ENCODE measurements around the gene VSX1. TPM values are rescaled to one million over a fixed set of nuclear protein-coding genes. Genes with fewer than 3 reads are reported as not detected.

VSX1 gene
- total and polyA plus RNA-seq, 11 donors = 0.19 to 0.96 (median 0.49) TPM; not detected in 5

DNA sequence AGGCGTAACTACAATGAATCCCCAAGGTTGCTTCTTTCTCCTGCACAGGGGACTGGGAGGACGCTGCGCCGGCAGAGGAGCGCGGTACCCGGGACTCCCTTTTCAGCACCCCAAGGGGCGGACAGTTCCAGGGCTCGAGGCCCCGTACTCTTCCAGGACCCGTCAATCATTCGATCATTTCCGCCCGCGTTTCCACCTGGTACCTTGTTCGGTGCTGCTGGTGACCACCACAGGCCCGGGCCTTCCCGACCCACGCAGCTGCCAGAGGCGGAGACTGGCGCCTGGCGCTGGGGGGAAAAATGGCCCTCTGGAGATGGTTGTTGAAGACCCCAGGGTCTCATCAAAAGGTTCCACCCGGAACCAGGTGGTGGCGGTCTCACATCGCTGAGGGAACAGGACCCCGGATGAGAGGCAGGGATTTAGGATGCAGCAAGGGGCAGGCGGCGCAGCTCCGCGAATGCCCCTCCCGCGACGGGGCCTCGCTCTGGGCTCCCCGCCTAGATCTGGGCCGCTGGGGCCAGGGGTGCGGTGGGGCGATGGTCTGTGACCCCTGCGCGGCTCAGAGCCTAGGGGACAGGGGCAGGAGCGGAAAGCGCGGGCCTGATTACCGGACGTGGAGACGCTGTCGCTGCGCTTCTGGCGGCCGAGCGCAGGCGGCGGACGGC lies 744 bp downstream of the VSX1 start:
- peak overlapping the region in 1 of 12 donors; percentile 17 for H3K4me3 ChIP-seq
- peaks cover 45 to 96% (median 64%) of the 10 kb centered on the region in 9 donors for H3K27me3 ChIP-seq
- ATAC-seq (peak in 3 of 4 donors; percentile 39 to 54 (median 52)), DNase-seq (no peak)
- H3K4me1 ChIP-seq = peaks cover 0 to 47% (median 27%) of the 10 kb centered on the region in 12 donors
- intact Hi-C loops (cut with DNase I) = loop anchor here in 4 of 10 donors (5.0 kb wide), 2 partner anchors 96 to 166 kb away; partner anchors contain the start of gene PYGB (in 1 of the 4)
- H3K9me3 ChIP-seq = no peaks in the 10 kb centered on the region
- H3K27ac ChIP-seq = no peak overlapping the region
- H3K36me3 ChIP-seq = no peaks in the 10 kb centered on the region
- 3 to 5% (median 4%) methylated on average over 28 to 54 of the region's 54 CpGs for WGBS, 4 donors
- no peak for TF ChIP-seq POLR2A (IDR thresholded peaks at IDR 0.05)
- TF ChIP-seq, protein P1, sequence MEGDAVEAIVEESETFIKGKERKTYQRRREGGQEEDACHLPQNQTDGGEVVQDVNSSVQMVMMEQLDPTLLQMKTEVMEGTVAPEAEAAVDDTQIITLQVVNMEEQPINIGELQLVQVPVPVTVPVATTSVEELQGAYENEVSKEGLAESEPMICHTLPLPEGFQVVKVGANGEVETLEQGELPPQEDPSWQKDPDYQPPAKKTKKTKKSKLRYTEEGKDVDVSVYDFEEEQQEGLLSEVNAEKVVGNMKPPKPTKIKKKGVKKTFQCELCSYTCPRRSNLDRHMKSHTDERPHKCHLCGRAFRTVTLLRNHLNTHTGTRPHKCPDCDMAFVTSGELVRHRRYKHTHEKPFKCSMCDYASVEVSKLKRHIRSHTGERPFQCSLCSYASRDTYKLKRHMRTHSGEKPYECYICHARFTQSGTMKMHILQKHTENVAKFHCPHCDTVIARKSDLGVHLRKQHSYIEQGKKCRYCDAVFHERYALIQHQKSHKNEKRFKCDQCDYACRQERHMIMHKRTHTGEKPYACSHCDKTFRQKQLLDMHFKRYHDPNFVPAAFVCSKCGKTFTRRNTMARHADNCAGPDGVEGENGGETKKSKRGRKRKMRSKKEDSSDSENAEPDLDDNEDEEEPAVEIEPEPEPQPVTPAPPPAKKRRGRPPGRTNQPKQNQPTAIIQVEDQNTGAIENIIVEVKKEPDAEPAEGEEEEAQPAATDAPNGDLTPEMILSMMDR (IDR thresholded peaks at IDR 0.05) = no peak

DNA sequence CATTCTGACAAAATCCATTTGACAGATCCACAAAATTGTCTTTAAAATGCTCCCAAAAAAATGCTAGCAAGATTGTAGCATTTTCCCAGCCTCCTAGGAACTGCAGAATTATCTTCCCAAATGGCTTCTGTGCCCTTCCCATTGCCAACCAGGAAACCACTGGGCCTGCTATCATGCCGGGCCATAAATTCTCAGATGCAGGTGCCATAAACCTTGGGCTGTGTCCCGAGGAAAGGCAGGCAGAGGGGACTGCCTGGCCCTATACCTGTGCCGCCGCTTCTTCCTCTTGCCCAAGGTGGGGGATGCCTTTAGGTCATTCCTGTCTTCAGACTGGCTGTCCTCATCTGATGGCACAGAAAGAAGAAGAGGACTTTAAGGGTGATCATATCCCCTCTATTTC lies 2.8 kb downstream of the VSX1 start:
- no peak for ATAC-seq
- Histone ChIP-seq H3K9me3 (no peaks in the 10 kb centered on the region), H3K27me3 (peaks cover 32 to 91% (median 44%) of the 10 kb centered on the region in 9 donors), H3K4me1 (peaks cover 0 to 38% (median 22%) of the 10 kb centered on the region in 12 donors), H3K27ac (no peak overlapping the region), H3K36me3 (no peaks in the 10 kb centered on the region), H3K4me3 (no peak overlapping the region)
- intact Hi-C loops (cut with DNase I) = loop anchor here in 1 of 10 donors (10.0 kb wide), 1 partner anchor 326 kb away; the partner anchor contains the start of gene GINS1
- DNase-seq = no peak
- TF ChIP-seq POLR2A (IDR thresholded peaks at IDR 0.05) = no peak
- TF ChIP-seq, protein P1 (IDR thresholded peaks at IDR 0.05) = no peak
- WGBS, 4 donors = 75 to 80% (median 80%) methylated on average over 4 of the region's 4 CpGs

DNA sequence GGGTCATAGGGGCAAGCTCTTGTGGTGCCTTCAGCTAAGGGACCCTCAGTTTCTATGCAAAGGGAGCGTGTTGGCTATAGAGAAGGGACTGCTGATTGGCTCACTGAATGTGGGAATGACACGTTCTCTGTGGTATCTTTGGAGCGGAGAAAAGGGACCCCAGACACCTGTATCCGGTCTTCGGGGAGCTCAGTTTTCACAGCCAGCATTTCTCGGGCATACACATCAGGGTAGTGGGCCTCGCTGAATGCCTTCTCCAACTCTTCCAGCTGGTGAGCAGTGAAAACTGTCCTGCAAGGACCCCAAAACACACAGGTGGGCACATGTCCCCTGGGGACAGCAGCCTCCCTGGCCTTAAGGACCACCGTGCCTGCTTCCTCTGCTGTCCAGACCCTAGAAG lies 3.3 kb downstream of the VSX1 start:
- no peak for TF ChIP-seq POLR2A (IDR thresholded peaks at IDR 0.05)
- TF ChIP-seq, protein P1 (IDR thresholded peaks at IDR 0.05) = no peak
- Histone ChIP-seq H3K36me3 (no peaks in the 10 kb centered on the region), H3K27me3 (peaks cover 27 to 86% (median 40%) of the 10 kb centered on the region in 9 donors), H3K9me3 (no peaks in the 10 kb centered on the region), H3K4me1 (peaks cover 0 to 33% (median 18%) of the 10 kb centered on the region in 12 donors), H3K27ac (no peak overlapping the region), H3K4me3 (no peak overlapping the region)
- intact Hi-C loops (cut with DNase I) = loop anchor here in 1 of 10 donors (10.0 kb wide), 1 partner anchor 326 kb away; the partner anchor contains the start of gene GINS1
- 73 to 83% (median 78%) methylated on average over 8 of the region's 8 CpGs for WGBS, 4 donors
- ATAC-seq (no peak), DNase-seq (no peak)

GRCh38 chr20:25077610-25078169 lies 4.3 kb downstream of the VSX1 start:
- H3K36me3 ChIP-seq = no peaks in the 10 kb centered on the region
- H3K4me3 ChIP-seq = peak overlapping the region in 11 of 12 donors; percentile 5 to 47 (median 39)
- ATAC-seq (peak in 3 of 4 donors; percentile 76 to 82 (median 79)), DNase-seq (peak in 2 of 5 donors; percentile 55 to 72)
- H3K9me3 ChIP-seq = no peaks in the 10 kb centered on the region
- intact Hi-C loops (cut with DNase I) = loop anchor here in 2 of 10 donors (2.0 to 10.0 kb wide), 2 partner anchors 101 to 327 kb away; partner anchors contain the start of gene GINS1 (in 1 of the 2)
- 1 to 5% (median 2%) methylated on average over 28 to 38 of the region's 38 CpGs for WGBS, 4 donors
- H3K27me3 ChIP-seq = peaks cover 19 to 79% (median 34%) of the 10 kb centered on the region in 9 donors
- TF ChIP-seq, protein P1 (IDR thresholded peaks at IDR 0.05) = peak in 2 of 12 donors; percentile 10 to 13
- no peak for TF ChIP-seq POLR2A (IDR thresholded peaks at IDR 0.05)
- peak overlapping the region in 1 of 12 donors; percentile 2 for H3K27ac ChIP-seq
- H3K4me1 ChIP-seq = peaks cover 0 to 26% (median 13%) of the 10 kb centered on the region in 12 donors
